HEK293 (cell line): ENCODE data around the gene EIF4E1B.

Source experiments
- BCL11B ChIP-seq: fragments of 450-650 bp; formaldehyde crosslinking; IDR thresholded peaks from 2 replicates; pipeline ENCODE4 v1.5.1; 2016; ENCODE audit warnings: low read depth, missing biosample characterization, missing genetic modification characterization
- ELK4 ChIP-seq: IDR thresholded peaks from 2 replicates; pipeline ENCODE4 v1.6.1; 2011; ENCODE audit warnings: mild to moderate bottlenecking, low read depth, low read length, borderline replicate concordance
- GLI4 ChIP-seq: fragments of 450-650 bp; formaldehyde crosslinking; IDR thresholded peaks from 2 replicates; pipeline ENCODE4 v1.5.1; 2016; ENCODE audit warnings: missing biosample characterization, missing genetic modification characterization
- TSHZ1 ChIP-seq: fragments of 450-650 bp; formaldehyde crosslinking; IDR thresholded peaks from 2 replicates; pipeline ENCODE4 v1.5.1; 2016; ENCODE audit warnings: missing biosample characterization, missing genetic modification characterization, borderline replicate concordance
- ZBTB1 ChIP-seq: fragments of 450-650 bp; formaldehyde crosslinking; IDR thresholded peaks from 2 replicates; pipeline ENCODE4 v1.5.1; 2016; ENCODE audit warnings: missing biosample characterization, missing genetic modification characterization
- ZBTB10 ChIP-seq: fragments of 450-650 bp; formaldehyde crosslinking; IDR thresholded peaks from 2 replicates; pipeline ENCODE4 v1.5.1; 2016; ENCODE audit warnings: missing biosample characterization, missing genetic modification characterization
- ZBTB17 ChIP-seq: fragments of 450-650 bp; formaldehyde crosslinking; IDR thresholded peaks from 2 replicates; pipeline ENCODE4 v1.5.1; 2016; ENCODE audit warnings: missing biosample characterization, missing genetic modification characterization
- ZBTB7A ChIP-seq: fragments of 450-650 bp; formaldehyde crosslinking; IDR thresholded peaks from 2 replicates; pipeline ENCODE4 v1.5.1; 2016; ENCODE audit warnings: low read depth, missing biosample characterization, missing genetic modification characterization
- ZBTB8A ChIP-seq: fragments of 450-650 bp; formaldehyde crosslinking; IDR thresholded peaks from 2 replicates; pipeline ENCODE4 v1.5.1; 2016; ENCODE audit warnings: missing biosample characterization, missing genetic modification characterization
- ZNF132 ChIP-seq: fragments of 450-650 bp; formaldehyde crosslinking; IDR thresholded peaks from 2 replicates; pipeline ENCODE4 v1.5.1; 2017; ENCODE audit warnings: missing biosample characterization, missing genetic modification characterization, borderline replicate concordance
- ZNF140 ChIP-seq: fragments of 450-650 bp; formaldehyde crosslinking; IDR thresholded peaks from 2 replicates; pipeline ENCODE4 v1.5.1; 2016; ENCODE audit warnings: missing biosample characterization, missing genetic modification characterization
- ZNF174 ChIP-seq: fragments of 450-650 bp; formaldehyde crosslinking; IDR thresholded peaks from 2 replicates; pipeline ENCODE4 v1.5.0; 2017; ENCODE audit warnings: missing biosample characterization, mild to moderate bottlenecking, missing genetic modification characterization
- ZNF184 ChIP-seq: fragments of 450-650 bp; IDR thresholded peaks from 2 replicates; pipeline ENCODE4 v1.5.1; 2018; ENCODE audit warnings: missing biosample characterization, mild to moderate bottlenecking, missing genetic modification characterization
- ZNF2 ChIP-seq: fragments of 450-650 bp; formaldehyde crosslinking; IDR thresholded peaks from 2 replicates; pipeline ENCODE4 v1.5.1; 2016; ENCODE audit warnings: missing biosample characterization, missing genetic modification characterization
- ZNF266 ChIP-seq: fragments of 450-650 bp; formaldehyde crosslinking; IDR thresholded peaks from 2 replicates; pipeline ENCODE4 v1.5.1; 2016; ENCODE audit warnings: missing biosample characterization, missing genetic modification characterization, low read depth
- ZNF274 ChIP-seq, 2 experiments: fragments of 200-500 bp in 1 of 2; fragments of 450-650 bp in 1 of 2; sonication (Bioruptor generic) in 1 of 2; formaldehyde crosslinking in 1 of 2; IDR thresholded peaks; 2 replicates each; pipeline versions ENCODE4 v1.5.1 to v1.6.1; 2014 to 2016; ENCODE audit warnings: borderline replicate concordance in 1 of 2, inconsistent platforms in 1 of 2, low read length in 1 of 2, missing biosample characterization in 1 of 2, missing genetic modification characterization in 1 of 2
- ZNF324 ChIP-seq: fragments of 450-650 bp; formaldehyde crosslinking; IDR thresholded peaks from 2 replicates; pipeline ENCODE4 v1.5.1; 2016; ENCODE audit warnings: missing biosample characterization, missing genetic modification characterization
- ZNF350 ChIP-seq: fragments of 450-650 bp; formaldehyde crosslinking; IDR thresholded peaks from 2 replicates; pipeline ENCODE4 v1.5.0; 2017; ENCODE audit warnings: missing biosample characterization, mild to moderate bottlenecking, missing genetic modification characterization
- ZNF362 ChIP-seq: fragments of 450-650 bp; formaldehyde crosslinking; IDR thresholded peaks from 2 replicates; pipeline ENCODE4 v1.5.1; 2016; ENCODE audit warnings: missing biosample characterization, missing genetic modification characterization
- ZNF394 ChIP-seq: fragments of 450-650 bp; formaldehyde crosslinking; IDR thresholded peaks from 2 replicates; pipeline ENCODE4 v1.5.1; 2016; ENCODE audit warnings: missing biosample characterization, missing genetic modification characterization, mild to moderate bottlenecking, moderate library complexity, borderline replicate concordance
- ZNF423 ChIP-seq: fragments of 450-650 bp; formaldehyde crosslinking; IDR thresholded peaks from 2 replicates; pipeline ENCODE4 v1.5.1; 2016; ENCODE audit warnings: missing biosample characterization, missing genetic modification characterization
- ZNF510 ChIP-seq: fragments of 450-650 bp; formaldehyde crosslinking; IDR thresholded peaks from 2 replicates; pipeline ENCODE4 v1.5.1; 2018; ENCODE audit warnings: mild to moderate bottlenecking, missing genetic modification characterization, missing biosample characterization; ENCODE audit not compliant: insufficient replicate concordance
- ZNF529 ChIP-seq: fragments of 450-650 bp; formaldehyde crosslinking; IDR thresholded peaks from 2 replicates; pipeline ENCODE4 v1.5.1; 2017; ENCODE audit warnings: missing genetic modification characterization, missing biosample characterization; ENCODE audit not compliant: insufficient replicate concordance
- ZNF548 ChIP-seq: fragments of 450-650 bp; formaldehyde crosslinking; IDR thresholded peaks from 2 replicates; pipeline ENCODE4 v1.5.1; 2016; ENCODE audit warnings: missing biosample characterization, missing genetic modification characterization
- ZNF560 ChIP-seq: fragments of 450-650 bp; formaldehyde crosslinking; IDR thresholded peaks from 2 replicates; pipeline ENCODE4 v1.5.1; 2017; ENCODE audit warnings: missing biosample characterization, missing genetic modification characterization, borderline replicate concordance
- ZNF645 ChIP-seq: fragments of 450-650 bp; formaldehyde crosslinking; IDR thresholded peaks from 2 replicates; pipeline ENCODE4; 2016; ENCODE audit warnings: missing biosample characterization, missing genetic modification characterization
- ZNF76 ChIP-seq: fragments of 450-650 bp; formaldehyde crosslinking; IDR thresholded peaks from 2 replicates; pipeline ENCODE4; 2016; ENCODE audit warnings: low read depth, missing biosample characterization, missing genetic modification characterization, borderline replicate concordance
- ZNF768 ChIP-seq: fragments of 450-650 bp; formaldehyde crosslinking; IDR thresholded peaks from 2 replicates; pipeline ENCODE4 v1.5.1; 2018; ENCODE audit warnings: missing biosample characterization, mild to moderate bottlenecking, missing genetic modification characterization
- ZNF791 ChIP-seq: fragments of 450-650 bp; formaldehyde crosslinking; IDR thresholded peaks from 2 replicates; pipeline ENCODE4 v1.5.1; 2016; ENCODE audit warnings: missing biosample characterization, missing genetic modification characterization
- ZSCAN30 ChIP-seq: fragments of 450-650 bp; IDR thresholded peaks from 2 replicates; pipeline ENCODE4 v1.5.1; 2018; ENCODE audit warnings: missing biosample characterization, mild to moderate bottlenecking, missing genetic modification characterization, moderate library complexity

The EIF4E1B gene

GRCh38 chr5:176692839-176693476 is 62.5 kb downstream of the EIF4E1B start (continued):
- TF ChIP-seq ELK4 (no peak), ZNF174 (tag by site-specific recombination) (no peak), ZSCAN30 (tag by site-specific recombination) (0 out of 2 replicates have a peak, but pooled peaks have one; percentile 29), ZNF529 (no peak), ZNF274 (IDR thresholded peaks at IDR 0.05; ENCODE audit: low read length) (no peak), ZNF274 (tag by site-specific recombination; IDR thresholded peaks at IDR 0.05; ENCODE audit: borderline replicate concordance) (no peak), ZNF140 (tag by site-specific recombination) (no peak), ZBTB10 (tag by site-specific recombination) (no peak), ZBTB17 (no peak; the same call in 1 of the 2 replicates), ZNF394 (tag by site-specific recombination) (no peak), ZBTB7A (tag by site-specific recombination) (no peak), ZNF132 (no peak), ZNF266 (tag by site-specific recombination) (no peak), ZNF2 (peak; percentile 53; the same call in 1 of the 2 replicates), GLI4 (tag by site-specific recombination) (no peak), ZNF184 (tag by site-specific recombination) (no peak), ZBTB1 (tag by site-specific recombination) (peak; percentile 76; the same call in 1 of the 2 replicates), TSHZ1 (tag by site-specific recombination) (peak; percentile 57; the same call in 1 of the 2 replicates), ZNF362 (tag by site-specific recombination) (no peak), BCL11B (tag by site-specific recombination) (no peak), ZNF76 (tag by site-specific recombination) (no peak), ZNF548 (no peak), ZNF791 (tag by site-specific recombination) (no peak), ZBTB8A (tag by site-specific recombination) (peak; percentile 42; the same call in 1 of the 2 replicates), ZNF645 (tag by site-specific recombination) (no peak), ZNF423 (tag by site-specific recombination) (peak; percentile 53; the same call in 1 of the 2 replicates), ZNF560 (tag by site-specific recombination) (no peak), ZNF510 (tag by site-specific recombination) (no peak), ZNF768 (tag by site-specific recombination) (no peak), ZNF350 (tag by site-specific recombination) (no peak), ZNF324 (tag by site-specific recombination) (peak; percentile 70; the same call in 1 of the 2 replicates)
